GM19238 (cell line): ENCODE data around the gene FANCE.
"Not testable (repeated sequence)": the region's sequence is repeated elsewhere in the genome, so short reads cannot be mapped to it uniquely, and the experiment has no call there.

Experiments used
- DNase-seq: peaks from one replicate; pipeline ENCODE4 v3.0.0; 2011; ENCODE audit warnings: low spot score; ENCODE audit not compliant: insufficient read length

FANCE gene

GRCh38 chr6:35496841-35497570 is 44.9 kb downstream of the FANCE start, which contains the start of gene TEAD3:
Gene TEAD3, minus strand, starts transcription at chr6:35497079.
- DNase-seq, result peak; percentile 82

- DNase-seq, result peak; percentile 49
These were observed 45.7 kb downstream of the FANCE start for GRCh38 chr6:35497571-35498421.

DNA sequence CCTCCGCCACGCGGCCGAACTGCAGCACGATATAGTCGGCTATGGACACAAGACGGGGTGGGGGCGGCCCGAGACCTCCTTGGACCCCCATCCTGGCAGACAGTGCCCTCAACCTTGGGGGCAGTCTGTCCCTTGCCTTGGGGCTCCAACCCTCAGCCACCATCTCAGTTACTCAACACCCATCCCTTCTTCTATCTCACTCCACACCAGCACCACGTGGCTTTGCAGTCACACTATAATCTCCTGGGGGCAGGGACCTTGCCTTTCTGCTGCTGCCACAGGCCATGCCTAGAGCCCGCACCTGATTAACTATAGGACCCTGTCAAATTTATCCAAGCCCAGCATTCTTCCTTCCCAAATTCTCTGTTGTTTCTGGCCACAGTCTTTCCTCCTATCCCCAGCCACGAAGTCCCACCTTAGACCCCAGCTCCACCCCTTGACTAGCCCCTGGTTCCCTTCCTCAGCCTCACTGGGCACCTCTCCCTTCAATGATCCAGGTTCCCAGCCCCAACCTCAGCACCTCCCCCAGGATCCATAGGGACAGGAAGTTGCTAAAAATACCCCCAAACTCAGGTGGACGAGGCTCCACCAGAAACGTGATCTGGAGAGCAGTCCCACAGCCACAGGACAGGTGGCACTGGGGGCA is 46.4 kb downstream of the FANCE start:
- no peak for DNase-seq

DNA sequence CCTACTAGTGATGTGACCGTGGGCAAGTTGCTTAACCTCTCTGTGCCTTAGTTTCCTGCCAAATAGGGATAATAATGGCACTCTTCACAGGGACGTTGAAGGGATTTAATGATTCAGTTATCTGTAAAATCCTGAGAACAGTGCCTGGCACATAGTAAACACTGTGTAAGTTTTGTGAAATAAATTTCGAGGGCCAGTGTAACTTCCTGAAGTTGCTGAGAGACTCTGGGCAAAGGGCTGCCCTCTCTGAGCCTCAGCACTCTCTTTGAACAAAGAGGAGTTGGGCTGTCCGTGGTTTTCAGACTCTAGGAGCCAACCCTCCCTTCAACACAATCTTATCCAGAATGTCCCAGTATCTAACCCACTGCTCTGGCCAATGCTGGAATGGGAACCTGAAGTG is 47.2 kb downstream of the FANCE start:
- DNase-seq, result no peak

GRCh38 chr6:35500782-35501181 is 48.6 kb downstream of the FANCE start:
- no peak for DNase-seq

- no peak for DNase-seq
These were observed 49.6 kb downstream of the FANCE start for GRCh38 chr6:35501784-35502183.

- DNase-seq, result no peak
These were observed 51.4 kb downstream of the FANCE start for GRCh38 chr6:35503534-35503933.

DNA sequence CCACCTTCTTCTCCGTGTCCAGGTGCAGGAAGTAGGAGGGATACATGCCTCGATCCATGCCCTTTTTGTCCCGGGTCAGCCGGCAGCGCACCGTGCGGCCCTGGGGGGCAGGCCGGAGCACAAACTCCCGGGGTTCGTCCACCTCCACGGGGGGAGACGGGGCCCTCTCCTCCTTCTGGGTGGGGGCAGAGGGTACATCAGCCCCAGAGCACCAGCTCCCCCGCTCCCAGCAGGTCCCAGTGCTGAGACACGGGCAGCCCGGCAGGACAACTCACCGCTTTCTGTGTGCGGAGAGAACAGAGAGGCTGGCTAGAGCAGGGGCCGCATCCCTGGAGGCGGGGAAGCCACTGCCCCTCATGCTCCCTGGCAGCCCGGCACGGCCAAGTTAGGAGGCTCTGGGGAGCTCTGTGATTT is 53.9 kb downstream of the FANCE start:
- DNase-seq, result no peak

GRCh38 chr6:35506536-35506935 is 54.4 kb downstream of the FANCE start:
- DNase-seq, result no peak

DNA sequence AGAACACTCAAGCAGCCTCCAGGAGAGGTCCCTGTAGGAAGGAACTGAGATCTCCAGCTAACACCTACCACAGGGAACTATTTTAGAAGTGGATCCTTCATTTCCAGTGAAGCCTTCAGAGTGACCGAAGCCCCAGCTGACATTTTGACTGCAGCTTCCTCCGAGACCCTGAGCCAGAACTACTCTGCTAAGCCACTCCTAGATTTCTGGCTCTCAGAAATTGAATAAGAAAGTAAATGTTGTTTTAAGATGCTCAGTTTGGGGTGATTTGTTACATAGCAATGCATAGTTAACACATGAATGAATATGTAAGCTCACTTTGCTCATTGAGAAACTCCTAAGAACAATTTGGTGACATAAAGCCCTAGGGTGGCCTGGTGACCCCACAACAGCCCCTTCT is 55.1 kb downstream of the FANCE start:
- DNase-seq, result no peak

DNA sequence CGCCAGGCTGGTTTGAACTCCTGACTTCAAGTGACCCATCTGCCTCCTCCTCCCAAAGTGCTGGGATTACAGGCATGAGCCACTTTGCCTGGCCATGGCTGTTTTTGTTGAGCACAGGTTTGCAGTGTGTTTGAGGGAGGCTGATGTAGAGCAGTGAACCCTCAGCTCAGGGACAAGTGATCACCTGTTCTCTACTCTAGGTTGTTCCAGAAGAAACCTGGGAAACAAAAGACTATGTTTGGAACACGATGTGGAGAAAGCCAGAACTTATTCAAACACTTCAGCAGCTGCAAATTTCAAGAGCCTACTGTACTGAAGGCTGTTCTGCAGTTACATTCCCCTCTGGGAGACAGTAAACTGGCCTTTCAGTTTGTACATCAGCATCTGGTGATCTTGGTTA is 55.9 kb downstream of the FANCE start:
- DNase-seq, result no peak

- no peak for DNase-seq
These were observed 56.4 kb downstream of the FANCE start for GRCh38 chr6:35508542-35508941.

- DNase-seq, result no peak
These were observed 58.9 kb downstream of the FANCE start for GRCh38 chr6:35510916-35511561.

DNA sequence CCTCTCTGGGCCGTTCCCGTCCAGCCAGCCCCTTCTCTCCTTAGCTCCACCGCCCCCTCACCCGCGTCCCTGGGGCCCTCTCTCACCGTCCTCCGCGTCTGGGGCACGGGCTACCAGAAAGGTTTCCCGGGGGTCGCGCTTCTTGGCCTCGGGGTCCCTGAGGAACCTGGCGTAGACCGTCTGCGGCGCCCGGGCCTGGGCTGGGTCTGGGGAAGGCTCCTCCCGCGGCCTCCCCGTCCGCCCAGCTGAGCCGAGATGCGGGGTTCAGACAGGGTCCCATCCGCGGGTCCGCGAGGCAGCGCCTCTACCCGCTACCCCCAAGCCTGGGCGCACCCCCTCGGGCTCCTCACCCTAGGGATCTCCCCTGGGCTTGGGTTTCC is 59.4 kb downstream of the FANCE start:
- no peak for DNase-seq

GRCh38 chr6:35512006-35512405 is 59.9 kb downstream of the FANCE start:
- no peak for DNase-seq

GRCh38 chr6:35512740-35513139 is 60.6 kb downstream of the FANCE start, which contains the start of gene TULP1:
Gene TULP1, minus strand, starts transcription at chr6:35512896. Its CDS starts 38 bp downstream, at chr6:35512858.
- no peak for DNase-seq

DNA sequence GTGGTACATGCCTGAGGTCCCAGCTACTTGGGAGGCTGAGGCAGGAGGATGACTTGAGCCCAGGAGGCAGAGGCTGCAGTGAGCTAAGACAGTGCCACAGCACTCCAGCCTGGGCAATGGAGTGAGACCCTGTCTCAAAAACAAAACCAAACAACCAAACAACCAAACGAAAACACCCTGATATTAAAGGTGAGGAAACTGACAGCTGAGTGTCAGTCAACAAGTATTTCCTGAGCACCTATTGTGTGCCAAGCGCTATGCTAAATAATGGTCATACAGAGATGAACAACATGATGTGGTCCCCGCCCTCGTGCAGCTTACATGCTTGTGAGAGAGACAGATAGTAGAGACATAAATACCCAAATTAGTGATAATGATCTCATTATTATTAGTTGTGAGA is 62.4 kb downstream of the FANCE start:
- DNase-seq, result no peak

- DNase-seq, result not testable (repeated sequence)
These were observed 63.8 kb downstream of the FANCE start for GRCh38 chr6:35515939-35516338.
